Epithelial cell of esophagus (primary cell): ENCODE results near the gene GCNT1.

Source experiments
- DNase-seq: peaks from one replicate; pipeline ENCODE4 v3.0.0; 2010; ENCODE audit warnings: low read depth
- H3K4me3 ChIP-seq: 2 replicates; pipeline ENCODE4 v1.5.1; 2011; ENCODE audit warnings: mild to moderate bottlenecking, low read length, control low read depth
- TF ChIP-seq, protein P1 (sequence below): IDR thresholded peaks from 2 replicates; pipeline ENCODE4 v1.5.1; 2011; ENCODE audit warnings: low read depth, mild to moderate bottlenecking, low read length, control low read depth, inconsistent platforms; ENCODE audit not compliant: insufficient read depth; ENCODE audit errors: missing control alignments

Gene GCNT1

DNA sequence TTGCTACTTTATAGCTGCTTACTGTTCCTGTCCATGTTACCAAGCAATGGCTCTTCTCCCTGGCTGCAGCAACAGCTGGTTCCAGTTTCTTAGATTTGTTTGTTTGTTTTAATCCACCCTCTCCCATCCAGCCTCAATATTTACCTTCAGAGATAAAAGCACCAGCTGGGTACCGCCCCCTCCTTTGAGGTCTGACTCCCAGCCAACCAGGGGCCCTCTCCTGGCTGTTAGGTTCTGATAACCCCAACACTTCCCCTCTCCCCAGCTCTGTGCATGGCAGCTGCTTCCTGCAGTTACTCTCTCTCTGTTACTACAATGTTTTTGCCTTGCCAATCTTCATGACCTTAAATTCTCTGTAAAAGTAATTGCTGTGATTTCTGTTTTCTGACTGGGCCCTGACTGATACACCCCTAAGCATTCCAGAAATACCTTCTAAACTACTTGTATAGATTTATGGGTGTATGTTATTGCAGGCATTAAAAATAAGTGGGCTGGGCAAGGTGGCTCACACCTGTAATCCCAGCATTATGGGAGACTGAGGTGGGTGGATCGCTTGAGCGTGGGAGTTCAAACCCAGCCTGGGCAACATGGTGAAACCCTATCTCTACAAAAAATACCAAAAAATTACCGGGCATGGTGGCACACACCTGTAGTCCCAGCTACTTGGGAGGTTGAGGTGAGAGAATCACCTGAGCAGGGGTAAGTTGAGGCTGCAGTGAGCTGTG, 2.6 kb upstream of the GCNT1 start:
- no peak overlapping the region for H3K4me3 ChIP-seq
- peak; percentile 13 for DNase-seq
- TF ChIP-seq, protein P1, sequence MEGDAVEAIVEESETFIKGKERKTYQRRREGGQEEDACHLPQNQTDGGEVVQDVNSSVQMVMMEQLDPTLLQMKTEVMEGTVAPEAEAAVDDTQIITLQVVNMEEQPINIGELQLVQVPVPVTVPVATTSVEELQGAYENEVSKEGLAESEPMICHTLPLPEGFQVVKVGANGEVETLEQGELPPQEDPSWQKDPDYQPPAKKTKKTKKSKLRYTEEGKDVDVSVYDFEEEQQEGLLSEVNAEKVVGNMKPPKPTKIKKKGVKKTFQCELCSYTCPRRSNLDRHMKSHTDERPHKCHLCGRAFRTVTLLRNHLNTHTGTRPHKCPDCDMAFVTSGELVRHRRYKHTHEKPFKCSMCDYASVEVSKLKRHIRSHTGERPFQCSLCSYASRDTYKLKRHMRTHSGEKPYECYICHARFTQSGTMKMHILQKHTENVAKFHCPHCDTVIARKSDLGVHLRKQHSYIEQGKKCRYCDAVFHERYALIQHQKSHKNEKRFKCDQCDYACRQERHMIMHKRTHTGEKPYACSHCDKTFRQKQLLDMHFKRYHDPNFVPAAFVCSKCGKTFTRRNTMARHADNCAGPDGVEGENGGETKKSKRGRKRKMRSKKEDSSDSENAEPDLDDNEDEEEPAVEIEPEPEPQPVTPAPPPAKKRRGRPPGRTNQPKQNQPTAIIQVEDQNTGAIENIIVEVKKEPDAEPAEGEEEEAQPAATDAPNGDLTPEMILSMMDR, result no peak

DNA sequence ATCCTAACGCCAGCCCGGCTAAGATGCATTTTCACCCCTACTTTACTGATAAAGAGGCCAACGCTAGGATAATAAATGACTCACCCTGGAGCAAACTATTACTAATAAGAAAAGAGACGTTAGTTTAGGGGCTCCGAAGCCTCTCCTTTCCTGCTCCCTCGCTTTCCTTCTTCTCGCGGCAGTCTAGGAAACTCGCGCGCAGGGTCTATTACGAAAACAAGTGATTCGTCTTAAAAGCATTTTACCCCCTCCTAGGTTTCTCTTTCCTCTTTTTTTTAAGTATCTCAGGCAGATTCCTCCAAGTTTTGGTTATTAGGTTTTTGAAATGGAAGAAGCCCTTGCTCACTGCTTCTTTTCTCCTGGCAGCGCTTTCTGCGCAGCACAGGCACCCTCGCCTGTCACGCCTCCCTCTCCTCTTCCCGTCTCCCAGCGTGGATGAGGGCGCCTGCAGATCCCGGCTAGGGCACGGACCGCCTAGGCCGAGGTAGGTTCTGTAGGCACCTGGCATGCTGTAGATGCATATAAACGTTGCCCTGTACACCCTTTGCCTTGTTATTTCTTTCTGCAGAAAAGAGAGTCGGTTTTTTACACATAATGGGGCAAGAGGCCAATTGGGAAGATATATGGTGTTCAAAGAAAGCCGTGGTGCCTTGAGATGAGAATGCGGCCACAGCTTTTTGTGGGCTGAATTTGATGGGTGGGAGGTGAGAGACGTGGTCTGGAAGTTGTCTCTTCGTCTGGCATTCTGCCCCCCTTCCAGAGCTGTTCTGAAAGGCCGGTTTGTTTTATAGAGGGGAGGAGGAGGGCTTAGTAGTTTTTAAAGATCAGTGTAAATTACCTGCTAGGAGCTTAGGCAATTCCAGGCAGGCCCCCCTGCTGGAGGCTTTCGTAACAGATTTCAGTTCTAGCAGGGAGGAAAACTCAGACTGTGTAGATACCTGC, 983 bp downstream of the GCNT1 start:
- DNase-seq, result peak; percentile 61
- TF ChIP-seq, protein P1, result peak; percentile 54
- peak overlapping the region; percentile 83 for H3K4me3 ChIP-seq

DNA sequence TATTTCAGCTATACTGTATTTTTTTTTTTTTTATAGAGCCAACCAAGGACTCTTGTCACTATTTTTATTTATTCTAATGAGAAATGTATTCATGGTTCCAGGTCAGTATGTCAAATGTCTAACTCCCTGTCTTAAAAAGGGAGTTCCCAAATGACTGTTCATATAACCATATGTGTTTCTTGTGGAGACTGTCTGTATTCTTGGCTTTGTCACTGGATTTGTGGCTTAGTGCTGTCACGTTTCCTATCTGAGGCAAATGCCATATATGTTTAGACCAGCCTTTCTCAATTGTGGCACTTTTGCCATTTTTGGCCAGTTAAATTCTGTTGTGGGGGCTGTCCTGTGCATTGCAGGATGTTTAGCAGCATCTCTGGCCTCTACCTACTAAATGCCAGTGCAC, 3.1 kb downstream of the GCNT1 start:
- TF ChIP-seq, protein P1, result no peak
- no peak overlapping the region for H3K4me3 ChIP-seq
- DNase-seq, result no peak

DNA sequence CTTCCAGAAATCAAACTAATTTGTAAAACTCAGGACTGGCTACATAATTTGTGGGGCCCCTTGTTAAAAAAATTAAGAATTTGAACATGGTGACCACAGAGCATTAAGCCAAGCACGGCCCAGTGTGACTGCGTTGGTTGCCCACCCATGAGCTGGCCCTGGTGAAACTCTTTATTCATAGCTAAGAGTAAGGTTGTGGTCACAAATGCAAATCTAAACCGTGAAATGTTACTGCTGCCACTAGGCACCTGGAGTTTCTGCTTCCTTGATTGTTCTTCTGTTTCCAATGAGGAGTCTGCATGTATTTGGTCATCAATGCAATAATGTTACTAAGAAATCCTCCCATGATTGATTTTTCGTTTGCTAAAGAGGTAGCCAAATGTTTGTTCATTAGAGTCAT, 4.2 kb downstream of the GCNT1 start:
- no peak overlapping the region for H3K4me3 ChIP-seq
- TF ChIP-seq, protein P1, result no peak
- no peak for DNase-seq

DNA sequence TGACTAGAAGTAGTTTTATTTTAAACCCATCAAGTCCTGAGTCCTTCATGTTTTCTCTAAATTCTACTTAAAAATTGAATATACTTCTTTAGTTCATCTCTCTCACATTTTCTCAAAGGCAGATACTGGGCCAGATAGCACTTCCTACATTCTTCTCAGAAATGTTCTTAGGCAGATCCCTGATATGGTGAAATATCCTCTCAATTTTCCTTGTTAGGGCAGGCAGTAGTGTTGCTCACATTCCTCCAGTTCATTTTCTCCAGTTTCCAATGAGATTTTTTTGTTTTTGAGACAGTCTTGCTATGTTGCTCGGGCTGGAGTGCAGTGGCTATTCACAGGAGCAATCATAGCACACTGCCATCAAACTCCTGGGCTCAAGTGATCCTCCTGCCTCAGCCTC, 5.7 kb downstream of the GCNT1 start:
- no peak overlapping the region for H3K4me3 ChIP-seq
- DNase-seq, result no peak
- TF ChIP-seq, protein P1, result no peak

DNA sequence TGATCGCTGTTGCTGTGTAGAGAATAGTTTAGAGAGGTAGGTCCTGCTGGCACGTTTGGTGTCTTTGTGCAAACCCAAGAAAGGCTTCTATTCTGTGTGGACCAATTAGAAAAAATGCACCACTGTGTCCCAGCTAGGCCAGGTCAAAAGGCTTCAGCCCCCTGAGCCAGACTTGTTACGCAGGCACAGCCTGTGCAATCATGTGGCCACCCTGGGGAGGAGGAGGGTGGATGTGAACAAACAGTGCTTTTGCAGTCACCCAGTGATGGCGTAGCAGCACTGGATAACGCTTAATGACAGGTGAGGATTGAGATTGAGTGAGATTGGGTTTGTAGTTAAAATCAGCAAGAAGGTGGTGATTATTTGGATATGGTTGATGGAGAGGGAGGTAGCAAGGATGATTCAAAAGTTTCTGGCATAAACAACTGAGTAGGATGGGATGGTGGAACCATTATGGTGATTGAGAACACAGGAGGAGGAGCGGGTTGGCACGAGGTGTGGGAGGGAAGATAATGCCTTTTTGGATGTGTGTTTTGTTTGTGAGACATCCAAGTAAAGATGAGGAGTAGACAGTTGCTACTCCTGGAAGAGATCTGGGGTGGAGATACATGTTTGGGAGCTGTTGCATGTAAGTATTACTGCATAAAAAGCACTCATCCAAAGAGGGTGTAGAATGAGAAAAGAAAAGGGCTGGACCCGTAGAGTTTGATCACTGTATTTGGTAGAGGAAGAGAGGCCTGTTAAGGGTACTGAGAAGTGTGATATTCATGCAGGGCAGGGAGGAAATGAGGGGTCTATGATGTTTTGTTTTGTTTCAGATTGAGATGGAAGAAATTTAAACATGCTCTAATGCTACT, 6.7 kb downstream of the GCNT1 start:
- TF ChIP-seq, protein P1, result no peak
- H3K4me3 ChIP-seq, result no peak overlapping the region

More for the DNA sequence above, 6.7 kb downstream of the GCNT1 start:
- no peak for DNase-seq
